Lung (tissue), 12 donors: ENCODE results near the gene C2orf42. TPM values are rescaled to one million over a fixed set of nuclear protein-coding genes. Genes with fewer than 3 reads are reported as not detected.

ENCODE experiments used
- ATAC-seq: fragments of 200-7000 bp; cut with Tn5 transposase; one replicate; pipeline ENCODE4 v1.9.1; 2020; ENCODE audit warnings: moderate number of reproducible peaks; ENCODE audit not compliant: insufficient read depth, low FRiP score
- DNase-seq, 3 donors: peaks; one replicate each; pipeline ENCODE4 v3.0.0-alpha.2; 2013 to 2017
- H3K27ac ChIP-seq, 2 donors: one replicate each; pipeline ENCODE4 v1.5.1; 2013; ENCODE audit warnings: mild to moderate bottlenecking in 2 of 2, moderate library complexity in 2 of 2, control low read depth in 1 of 2, inconsistent platforms in 1 of 2, low read depth in 1 of 2, low read length in 1 of 2
- H3K27me3 ChIP-seq, 3 donors: one replicate each; pipeline ENCODE4 v1.5.1; 2013; ENCODE audit warnings: low read length in 2 of 3; ENCODE audit not compliant: control insufficient read depth in 3 of 3, insufficient read depth in 3 of 3
- H3K36me3 ChIP-seq, 4 donors: one replicate each; pipeline ENCODE4 v1.5.1; 2013; ENCODE audit warnings: low read length in 4 of 4, mild to moderate bottlenecking in 1 of 4, moderate library complexity in 1 of 4; ENCODE audit not compliant: control insufficient read depth in 4 of 4, insufficient read depth in 4 of 4
- H3K4me1 ChIP-seq, 5 donors: one replicate each; pipeline ENCODE4 v1.5.1; 2013; ENCODE audit warnings: low read length in 5 of 5, mild to moderate bottlenecking in 2 of 5, moderate library complexity in 1 of 5; ENCODE audit not compliant: control insufficient read depth in 5 of 5, insufficient read depth in 5 of 5
- H3K4me3 ChIP-seq: one replicate; pipeline ENCODE4 v1.5.1; 2013; ENCODE audit warnings: mild to moderate bottlenecking, control low read depth, moderate library complexity
- H3K9ac ChIP-seq, 2 donors: one replicate each; pipeline ENCODE4 v1.5.1; 2013; ENCODE audit warnings: low read length in 2 of 2, control low read depth in 1 of 2; ENCODE audit not compliant: insufficient read depth in 1 of 2
- H3K9me3 ChIP-seq, 4 donors: one replicate each; pipeline ENCODE4 v1.5.1; 2013; ENCODE audit warnings: low read length in 3 of 4, mild to moderate bottlenecking in 1 of 4, moderate library complexity in 1 of 4; ENCODE audit not compliant: control insufficient read depth in 4 of 4, insufficient read depth in 3 of 4
- WGBS, 2 donors: extraction: QIAGEN DNeasy Blood & Tissue Kit; methylation state at CpG; one replicate each; pipeline ENCODE4 v1.1.7; 2013; 5-methylcytosine and 5-hydroxymethylcytosine counted together
- polyA plus RNA-seq, 2 donors: library from polyadenylated mRNA; stranded (reverse); fragments of 200-250 nt; gene quantifications; one replicate each; pipeline ENCODE4 v1.2.1, GENCODE V29; 2013
- total RNA-seq, 2 donors: library from RNA; depleted of rRNA in 1 of 2; stranded (reverse); fragments of >200 nt in 1 of 2; gene quantifications; one replicate each; pipeline ENCODE4 v1.2.1, GENCODE V29; 2014 to 2021
- TF ChIP-seq, protein P1 (sequence below): IDR thresholded peaks from 2 replicates; pipeline ENCODE4 v1.5.1; 2012; ENCODE audit warnings: mild to moderate bottlenecking; ENCODE audit errors: control extremely low read depth, extremely low read depth
- donor health status: control.
- donor health status: control.
- donor health status: Bipolar disorder and iron deficiency.
- donor health status: healthy.
- donor health status: DM: yes; HTN: yes; CAD: no.

Gene C2orf42
- total and polyA plus RNA-seq, 4 donors: 4.3 to 15.0 (median 9.3) TPM

DNA sequence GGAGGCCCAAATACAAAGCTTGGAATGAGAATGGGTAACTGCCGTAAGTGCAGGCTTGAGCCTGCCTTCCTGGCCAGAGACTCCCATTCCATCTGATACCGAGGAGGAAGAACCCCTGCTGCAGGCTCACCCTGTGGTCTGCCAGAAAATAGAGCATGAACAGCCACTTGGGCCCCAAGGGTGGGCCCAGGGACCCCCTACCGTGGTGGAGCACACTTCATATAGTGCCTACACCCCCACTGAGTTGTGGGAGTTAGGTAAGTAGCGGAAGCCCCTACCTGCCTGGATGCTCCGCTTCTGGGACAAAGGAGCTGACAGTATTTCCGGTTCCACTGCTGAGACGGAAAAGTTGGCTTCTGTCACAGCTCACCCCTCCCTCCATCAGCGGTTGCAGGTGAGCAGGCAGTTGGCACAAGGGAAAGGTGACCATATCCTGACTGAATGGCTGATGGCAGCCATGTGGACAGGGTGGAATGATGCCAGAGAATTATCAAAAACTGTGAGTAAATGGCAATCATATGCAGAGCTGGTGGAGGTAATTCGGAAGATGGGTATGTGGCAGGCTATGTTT lies 11.5 kb upstream of the C2orf42 start:
- no peak overlapping the region for H3K27ac ChIP-seq
- H3K4me1 ChIP-seq: no peaks in the 10 kb centered on the region
- TF ChIP-seq, protein P1, sequence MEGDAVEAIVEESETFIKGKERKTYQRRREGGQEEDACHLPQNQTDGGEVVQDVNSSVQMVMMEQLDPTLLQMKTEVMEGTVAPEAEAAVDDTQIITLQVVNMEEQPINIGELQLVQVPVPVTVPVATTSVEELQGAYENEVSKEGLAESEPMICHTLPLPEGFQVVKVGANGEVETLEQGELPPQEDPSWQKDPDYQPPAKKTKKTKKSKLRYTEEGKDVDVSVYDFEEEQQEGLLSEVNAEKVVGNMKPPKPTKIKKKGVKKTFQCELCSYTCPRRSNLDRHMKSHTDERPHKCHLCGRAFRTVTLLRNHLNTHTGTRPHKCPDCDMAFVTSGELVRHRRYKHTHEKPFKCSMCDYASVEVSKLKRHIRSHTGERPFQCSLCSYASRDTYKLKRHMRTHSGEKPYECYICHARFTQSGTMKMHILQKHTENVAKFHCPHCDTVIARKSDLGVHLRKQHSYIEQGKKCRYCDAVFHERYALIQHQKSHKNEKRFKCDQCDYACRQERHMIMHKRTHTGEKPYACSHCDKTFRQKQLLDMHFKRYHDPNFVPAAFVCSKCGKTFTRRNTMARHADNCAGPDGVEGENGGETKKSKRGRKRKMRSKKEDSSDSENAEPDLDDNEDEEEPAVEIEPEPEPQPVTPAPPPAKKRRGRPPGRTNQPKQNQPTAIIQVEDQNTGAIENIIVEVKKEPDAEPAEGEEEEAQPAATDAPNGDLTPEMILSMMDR: no peak
- no peak for DNase-seq
- no peaks in the 10 kb centered on the region for H3K9me3 ChIP-seq
- no peaks in the 10 kb centered on the region for H3K27me3 ChIP-seq
- 75 to 86% methylated on average over 9 of the region's 9 CpGs for WGBS, 2 donors
- H3K36me3 ChIP-seq: no peaks in the 10 kb centered on the region
- ATAC-seq: no peak
- no peak overlapping the region for H3K4me3 ChIP-seq
- H3K9ac ChIP-seq: no peak overlapping the region

DNA sequence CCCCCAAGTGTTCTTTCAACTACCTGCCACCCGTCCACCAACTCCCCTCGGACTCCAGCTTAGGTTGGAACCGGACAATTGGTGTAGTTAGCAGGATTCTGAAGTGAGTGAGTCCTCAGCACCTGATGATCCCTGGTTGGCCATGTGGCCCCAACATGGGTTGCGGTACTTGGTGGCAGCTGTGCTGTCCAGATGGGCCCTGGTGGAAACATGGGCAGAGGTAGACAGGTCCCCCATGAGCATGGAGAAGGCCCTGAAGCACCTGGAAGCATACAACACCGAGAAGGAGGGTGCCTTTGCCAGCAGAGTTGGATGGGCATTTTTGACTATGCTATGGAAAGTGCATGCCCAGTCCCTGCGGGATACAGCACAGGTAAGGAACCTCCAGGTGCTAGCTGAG lies 11.0 kb upstream of the C2orf42 start:
- DNase-seq (no peak), ATAC-seq (no peak)
- H3K9me3 ChIP-seq: no peaks in the 10 kb centered on the region
- no peaks in the 10 kb centered on the region for H3K36me3 ChIP-seq
- WGBS, 2 donors: 94 to 96% methylated on average over 6 of the region's 6 CpGs
- H3K4me3 ChIP-seq: no peak overlapping the region
- no peak overlapping the region for H3K27ac ChIP-seq
- H3K27me3 ChIP-seq: no peaks in the 10 kb centered on the region
- H3K4me1 ChIP-seq: no peaks in the 10 kb centered on the region
- no peak overlapping the region for H3K9ac ChIP-seq
- TF ChIP-seq, protein P1: no peak

DNA sequence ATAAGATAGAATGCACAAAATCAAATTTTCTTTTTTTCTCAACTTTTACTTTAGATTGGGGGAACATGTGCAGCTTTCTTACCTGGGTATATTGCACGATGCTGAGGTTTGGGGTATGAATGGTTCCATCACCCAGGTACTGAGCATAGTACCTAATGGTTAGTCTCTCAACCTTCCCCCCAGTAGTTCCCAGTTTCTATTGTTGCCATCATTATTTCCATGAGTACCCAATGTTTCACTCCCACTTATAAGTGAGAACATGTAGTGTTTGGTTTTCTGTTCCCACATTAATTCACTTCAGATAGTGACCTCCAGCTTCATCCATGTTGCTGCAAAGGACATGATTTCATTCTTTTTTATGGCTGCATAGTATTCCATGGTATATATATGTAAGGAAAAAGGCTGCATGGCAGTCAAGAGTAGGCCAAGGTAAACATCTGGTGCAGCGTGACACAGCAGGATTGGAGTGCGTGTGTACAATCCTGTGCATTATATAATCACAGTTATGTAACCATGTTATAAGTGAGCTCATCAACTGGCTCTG lies 10.5 kb upstream of the C2orf42 start:
- DNase-seq (no peak), ATAC-seq (no peak)
- TF ChIP-seq, protein P1: no peak
- Histone ChIP-seq H3K36me3 (no peaks in the 10 kb centered on the region), H3K27ac (no peak overlapping the region), H3K9ac (no peak overlapping the region), H3K27me3 (no peaks in the 10 kb centered on the region), H3K9me3 (no peaks in the 10 kb centered on the region), H3K4me1 (no peaks in the 10 kb centered on the region), H3K4me3 (no peak overlapping the region)
- 78 to 92% methylated on average over 3 of the region's 3 CpGs for WGBS, 2 donors
